Sigmoid colon (tissue), 4 donors: Measurements from ENCODE around the gene SOBP.

Experiments
- EP300 ChIP-seq, 4 donors: sonication (generic); formaldehyde crosslinking; IDR thresholded peaks; one replicate each; pipeline ENCODE4 v1.6.1; 2017; ENCODE audit warnings: antibody characterized with exemption in 4 of 4
- POLR2AphosphoS5 ChIP-seq, 4 donors: sonication (generic); formaldehyde crosslinking; IDR thresholded peaks; one replicate each; pipeline ENCODE4 v1.6.1; 2017; ENCODE audit warnings: antibody characterized with exemption in 4 of 4
- TF ChIP-seq, protein P1 (sequence below), 4 experiments: fragments of 450-650 bp in 3 of 4; fragments of 200-600 bp in 1 of 4; IDR thresholded peaks; one replicate each; pipeline ENCODE4 v1.5.1; 2016 to 2019; ENCODE audit warnings: antibody characterized with exemption in 4 of 4, mild to moderate bottlenecking in 3 of 4, moderate library complexity in 2 of 4

DNA sequence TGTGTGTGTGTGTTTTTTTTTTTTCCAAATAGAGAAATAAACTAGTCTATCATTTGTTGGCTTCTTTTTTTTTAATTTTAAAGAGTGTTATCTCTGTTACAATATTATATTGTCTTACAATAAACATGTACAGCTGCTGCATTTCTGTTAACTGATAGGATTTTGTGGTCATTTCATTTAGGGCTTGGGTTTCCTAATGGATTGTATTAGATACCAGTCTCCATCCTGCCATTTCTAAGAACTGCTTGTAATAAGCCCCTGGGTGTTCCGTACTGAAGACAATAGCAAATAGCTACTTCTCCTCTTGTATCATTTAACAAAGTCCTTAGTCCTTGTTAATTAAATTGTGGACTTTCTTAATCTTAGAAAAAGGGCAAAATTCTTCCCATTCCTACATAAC, 45.7 kb downstream of the SOBP start:
- TF ChIP-seq, protein P1, sequence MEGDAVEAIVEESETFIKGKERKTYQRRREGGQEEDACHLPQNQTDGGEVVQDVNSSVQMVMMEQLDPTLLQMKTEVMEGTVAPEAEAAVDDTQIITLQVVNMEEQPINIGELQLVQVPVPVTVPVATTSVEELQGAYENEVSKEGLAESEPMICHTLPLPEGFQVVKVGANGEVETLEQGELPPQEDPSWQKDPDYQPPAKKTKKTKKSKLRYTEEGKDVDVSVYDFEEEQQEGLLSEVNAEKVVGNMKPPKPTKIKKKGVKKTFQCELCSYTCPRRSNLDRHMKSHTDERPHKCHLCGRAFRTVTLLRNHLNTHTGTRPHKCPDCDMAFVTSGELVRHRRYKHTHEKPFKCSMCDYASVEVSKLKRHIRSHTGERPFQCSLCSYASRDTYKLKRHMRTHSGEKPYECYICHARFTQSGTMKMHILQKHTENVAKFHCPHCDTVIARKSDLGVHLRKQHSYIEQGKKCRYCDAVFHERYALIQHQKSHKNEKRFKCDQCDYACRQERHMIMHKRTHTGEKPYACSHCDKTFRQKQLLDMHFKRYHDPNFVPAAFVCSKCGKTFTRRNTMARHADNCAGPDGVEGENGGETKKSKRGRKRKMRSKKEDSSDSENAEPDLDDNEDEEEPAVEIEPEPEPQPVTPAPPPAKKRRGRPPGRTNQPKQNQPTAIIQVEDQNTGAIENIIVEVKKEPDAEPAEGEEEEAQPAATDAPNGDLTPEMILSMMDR (IDR thresholded peaks at IDR 0.05), result no peak
- TF ChIP-seq EP300 (IDR thresholded peaks at IDR 0.05) (no peak), POLR2AphosphoS5 (IDR thresholded peaks at IDR 0.05) (no peak)
